ENCODE measurements around the gene PDE8A. TPM values are rescaled to one million over a fixed set of nuclear protein-coding genes. Genes with fewer than 3 reads are reported as not detected.
A peak's percentile ranks its signal among the peaks of the same experiment; 100 is the strongest.

PDE8A gene
- total RNA-seq, 1 donor from 2014 or later = 22.7 TPM

DNA sequence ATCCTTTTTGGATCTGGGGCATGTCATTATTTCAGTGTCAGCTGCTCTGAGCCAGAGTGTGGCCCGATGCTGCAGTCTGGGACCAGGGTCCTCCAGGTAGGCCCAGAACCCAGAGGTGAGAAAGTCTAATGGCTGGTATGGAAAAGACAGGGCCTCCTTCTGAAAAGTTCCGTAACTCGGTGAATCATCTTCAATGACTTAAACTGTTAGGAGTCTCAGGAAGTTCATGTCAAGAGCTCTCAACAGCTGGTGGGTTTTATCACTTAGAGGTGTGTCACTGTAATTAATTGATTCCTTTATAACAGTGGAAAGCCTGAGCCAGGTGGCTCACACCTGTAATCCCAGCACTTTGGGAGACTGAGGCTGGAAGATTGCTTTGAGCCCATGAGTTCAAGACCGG lies 28.5 kb upstream of the PDE8A start:
- no peak for DNase-seq (ENCODE audit: low spot score)
- Mint-ChIP-seq H3K27ac (ENCODE audit: unreplicated experiment) (no peak overlapping the region), H3K9me3 (ENCODE audit: low read depth) (no peaks in the 10 kb centered on the region), H3K4me1 (ENCODE audit: low read depth) (peaks cover 32% of the 10 kb centered on the region), H3K27me3 (ENCODE audit: low read depth) (peaks cover 1% of the 10 kb centered on the region), H3K36me3 (ENCODE audit: low read depth) (no peaks in the 10 kb centered on the region), H3K4me3 (ENCODE audit: unreplicated experiment) (no peak overlapping the region)
- TF ChIP-seq, protein P1, sequence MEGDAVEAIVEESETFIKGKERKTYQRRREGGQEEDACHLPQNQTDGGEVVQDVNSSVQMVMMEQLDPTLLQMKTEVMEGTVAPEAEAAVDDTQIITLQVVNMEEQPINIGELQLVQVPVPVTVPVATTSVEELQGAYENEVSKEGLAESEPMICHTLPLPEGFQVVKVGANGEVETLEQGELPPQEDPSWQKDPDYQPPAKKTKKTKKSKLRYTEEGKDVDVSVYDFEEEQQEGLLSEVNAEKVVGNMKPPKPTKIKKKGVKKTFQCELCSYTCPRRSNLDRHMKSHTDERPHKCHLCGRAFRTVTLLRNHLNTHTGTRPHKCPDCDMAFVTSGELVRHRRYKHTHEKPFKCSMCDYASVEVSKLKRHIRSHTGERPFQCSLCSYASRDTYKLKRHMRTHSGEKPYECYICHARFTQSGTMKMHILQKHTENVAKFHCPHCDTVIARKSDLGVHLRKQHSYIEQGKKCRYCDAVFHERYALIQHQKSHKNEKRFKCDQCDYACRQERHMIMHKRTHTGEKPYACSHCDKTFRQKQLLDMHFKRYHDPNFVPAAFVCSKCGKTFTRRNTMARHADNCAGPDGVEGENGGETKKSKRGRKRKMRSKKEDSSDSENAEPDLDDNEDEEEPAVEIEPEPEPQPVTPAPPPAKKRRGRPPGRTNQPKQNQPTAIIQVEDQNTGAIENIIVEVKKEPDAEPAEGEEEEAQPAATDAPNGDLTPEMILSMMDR (IDR thresholded peaks at IDR 0.05) = no peak

DNA sequence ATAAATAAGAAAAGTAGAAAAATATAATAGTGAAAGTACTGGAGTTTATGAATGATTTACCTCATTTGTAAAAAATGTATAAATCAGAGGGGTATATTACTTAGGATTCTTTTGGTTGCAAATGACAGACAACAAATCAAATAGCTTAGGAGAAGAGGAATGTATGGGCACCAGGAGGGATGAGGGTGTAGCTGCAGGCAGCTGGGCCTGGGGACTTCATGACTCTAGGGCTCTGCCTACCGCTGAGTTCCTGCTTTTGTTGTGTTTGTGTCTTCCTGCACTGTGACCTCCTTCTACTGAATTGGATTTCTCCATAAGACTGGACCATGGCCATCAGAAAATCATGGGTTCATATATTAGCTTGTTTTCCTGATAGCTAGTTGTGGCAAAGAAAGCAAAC lies 27.9 kb upstream of the PDE8A start:
- peaks cover 26% of the 10 kb centered on the region for H3K4me1 Mint-ChIP-seq (ENCODE audit: low read depth)
- H3K4me3 Mint-ChIP-seq (ENCODE audit: unreplicated experiment) = no peak overlapping the region
- TF ChIP-seq, protein P1 (IDR thresholded peaks at IDR 0.05) = no peak
- no peak overlapping the region for H3K27ac Mint-ChIP-seq (ENCODE audit: unreplicated experiment)
- no peaks in the 10 kb centered on the region for H3K9me3 Mint-ChIP-seq (ENCODE audit: low read depth)
- no peaks in the 10 kb centered on the region for H3K36me3 Mint-ChIP-seq (ENCODE audit: low read depth)
- DNase-seq (ENCODE audit: low spot score) = no peak
- peaks cover 1% of the 10 kb centered on the region for H3K27me3 Mint-ChIP-seq (ENCODE audit: low read depth)

DNA sequence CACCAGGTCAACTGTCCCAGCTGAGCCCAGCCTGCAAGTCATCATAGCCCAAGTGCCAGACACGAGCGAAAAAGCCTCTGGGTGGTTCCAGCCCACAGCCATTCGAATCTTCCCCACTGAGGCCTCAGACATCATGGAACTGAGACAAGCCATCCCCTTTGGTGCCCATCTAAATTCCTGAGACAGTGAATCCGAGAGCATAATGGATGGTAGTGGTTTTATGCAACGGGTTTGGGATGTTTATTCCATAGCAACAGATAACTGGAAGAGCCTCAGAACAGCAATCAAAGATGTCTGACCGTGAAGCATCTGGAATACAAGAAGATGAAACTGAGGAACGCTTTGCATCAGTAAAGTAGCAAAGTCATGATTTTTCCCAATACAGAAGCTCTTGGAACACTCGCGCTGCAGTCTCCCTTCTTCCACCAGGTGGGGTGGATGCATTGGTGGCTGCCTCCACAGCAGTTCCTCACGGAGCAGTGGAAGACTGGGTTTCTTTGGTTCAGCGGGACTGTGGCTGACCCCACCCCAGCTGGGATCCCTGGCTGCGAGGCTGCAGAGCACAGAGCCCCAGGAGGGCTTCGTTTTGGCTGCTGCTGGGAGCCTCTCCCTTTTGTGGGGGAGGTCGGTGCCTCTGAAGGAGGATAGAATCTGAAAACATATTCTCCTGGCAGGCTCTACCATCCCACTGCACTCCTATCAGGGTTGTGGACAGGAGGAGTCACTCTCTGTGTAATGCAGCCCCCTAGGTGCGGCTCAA lies 26.4 kb upstream of the PDE8A start:
- no peak for DNase-seq (ENCODE audit: low spot score)
- peak overlapping the region; percentile 34 for H3K27ac Mint-ChIP-seq (ENCODE audit: unreplicated experiment)
- H3K36me3 Mint-ChIP-seq (ENCODE audit: low read depth) = no peaks in the 10 kb centered on the region
- peaks cover 1% of the 10 kb centered on the region for H3K27me3 Mint-ChIP-seq (ENCODE audit: low read depth)
- TF ChIP-seq, protein P1 (IDR thresholded peaks at IDR 0.05) = peak; percentile 90
- H3K4me1 Mint-ChIP-seq (ENCODE audit: low read depth) = peaks cover 19% of the 10 kb centered on the region
- no peaks in the 10 kb centered on the region for H3K9me3 Mint-ChIP-seq (ENCODE audit: low read depth)
- H3K4me3 Mint-ChIP-seq (ENCODE audit: unreplicated experiment) = peak overlapping the region; percentile 54

DNA sequence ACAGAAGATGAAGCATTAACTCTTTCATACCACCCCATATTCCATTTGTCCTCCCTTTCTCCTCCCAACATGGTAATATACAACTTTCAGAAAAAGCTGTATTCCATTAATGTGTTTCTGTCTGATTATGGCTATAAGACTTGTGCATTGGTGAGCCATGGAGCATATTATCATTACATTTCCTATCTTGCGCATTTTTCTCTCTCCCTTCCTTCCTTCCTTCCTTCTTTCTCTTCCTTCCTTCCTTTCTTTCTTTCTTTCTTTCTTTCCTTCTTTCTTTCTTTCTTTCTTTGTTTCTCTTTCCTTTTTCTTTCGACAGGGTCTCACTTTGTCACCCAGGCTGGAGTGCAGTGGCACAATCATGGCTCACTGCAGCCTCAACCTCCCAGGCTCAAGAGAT lies 25.5 kb upstream of the PDE8A start:
- Mint-ChIP-seq H3K4me1 (ENCODE audit: low read depth) (peaks cover 12% of the 10 kb centered on the region), H3K27me3 (ENCODE audit: low read depth) (peaks cover 1% of the 10 kb centered on the region), H3K4me3 (ENCODE audit: unreplicated experiment) (no peak overlapping the region), H3K36me3 (ENCODE audit: low read depth) (no peaks in the 10 kb centered on the region), H3K9me3 (ENCODE audit: low read depth) (no peaks in the 10 kb centered on the region), H3K27ac (ENCODE audit: unreplicated experiment) (no peak overlapping the region)
- DNase-seq (ENCODE audit: low spot score) = no peak
- TF ChIP-seq, protein P1 (IDR thresholded peaks at IDR 0.05) = no peak

DNA sequence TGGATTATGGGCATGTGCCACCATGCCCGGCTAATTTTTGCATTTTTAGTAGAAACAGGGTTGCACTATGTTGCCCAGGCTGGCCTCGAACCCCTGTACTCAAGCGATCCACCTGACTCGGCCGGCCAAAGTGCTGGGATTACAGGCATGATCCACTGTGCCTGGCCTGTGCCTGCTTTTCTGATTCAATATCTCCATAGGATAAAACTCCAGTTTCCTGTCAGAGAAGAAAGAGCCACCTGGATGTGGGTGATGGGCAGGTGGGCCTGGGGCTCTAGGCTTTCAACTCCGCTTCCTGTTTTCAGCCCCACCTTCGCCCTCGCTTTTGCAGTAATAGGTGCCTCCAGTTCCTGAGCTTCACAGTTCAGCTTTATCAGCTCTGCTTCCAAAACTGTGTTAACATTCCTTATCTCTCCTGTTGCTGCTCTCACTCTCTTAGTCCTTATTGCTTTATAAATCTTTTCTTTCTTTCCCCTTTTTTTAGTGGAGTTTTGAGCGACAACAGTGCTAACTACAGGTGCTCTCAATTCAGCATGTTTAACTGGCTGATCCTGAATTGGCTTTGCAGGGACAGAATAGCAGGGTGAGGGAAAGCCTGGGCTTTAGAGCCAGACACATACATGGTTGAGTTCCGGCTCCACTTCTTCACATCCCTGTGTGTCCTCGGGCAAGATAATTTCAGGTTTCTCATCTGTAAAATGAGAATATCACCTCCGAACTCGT lies 21.1 kb upstream of the PDE8A start:
- peaks cover 2% of the 10 kb centered on the region for H3K36me3 Mint-ChIP-seq (ENCODE audit: low read depth)
- H3K9me3 Mint-ChIP-seq (ENCODE audit: low read depth) = peaks cover 9% of the 10 kb centered on the region
- DNase-seq (ENCODE audit: low spot score) = no peak
- TF ChIP-seq, protein P1 (IDR thresholded peaks at IDR 0.05) = no peak
- H3K27ac Mint-ChIP-seq (ENCODE audit: unreplicated experiment) = no peak overlapping the region
- peaks cover 7% of the 10 kb centered on the region for H3K4me1 Mint-ChIP-seq (ENCODE audit: low read depth)
- H3K4me3 Mint-ChIP-seq (ENCODE audit: unreplicated experiment) = no peak overlapping the region
- peaks cover 1% of the 10 kb centered on the region for H3K27me3 Mint-ChIP-seq (ENCODE audit: low read depth)

Measured in chondrocyte (in vitro differentiated cells).